Stimulated activated CD4-positive, alpha-beta T cell treated with anti-CD3 and anti-CD28 coated beads, Interleukin-2, amount 100 ng/mL, for 4 hours (primary cell): ENCODE results near the gene TUBB3.
"Not testable (repeated sequence)": the region's sequence is repeated elsewhere in the genome, so short reads cannot be mapped to it uniquely, and the experiment has no call there.

ENCODE experiments used
- DNase-seq: peaks from one replicate; pipeline ENCODE4 v3.0.0-alpha.2; 2020; ENCODE audit warnings: low read depth

The TUBB3 gene

DNA sequence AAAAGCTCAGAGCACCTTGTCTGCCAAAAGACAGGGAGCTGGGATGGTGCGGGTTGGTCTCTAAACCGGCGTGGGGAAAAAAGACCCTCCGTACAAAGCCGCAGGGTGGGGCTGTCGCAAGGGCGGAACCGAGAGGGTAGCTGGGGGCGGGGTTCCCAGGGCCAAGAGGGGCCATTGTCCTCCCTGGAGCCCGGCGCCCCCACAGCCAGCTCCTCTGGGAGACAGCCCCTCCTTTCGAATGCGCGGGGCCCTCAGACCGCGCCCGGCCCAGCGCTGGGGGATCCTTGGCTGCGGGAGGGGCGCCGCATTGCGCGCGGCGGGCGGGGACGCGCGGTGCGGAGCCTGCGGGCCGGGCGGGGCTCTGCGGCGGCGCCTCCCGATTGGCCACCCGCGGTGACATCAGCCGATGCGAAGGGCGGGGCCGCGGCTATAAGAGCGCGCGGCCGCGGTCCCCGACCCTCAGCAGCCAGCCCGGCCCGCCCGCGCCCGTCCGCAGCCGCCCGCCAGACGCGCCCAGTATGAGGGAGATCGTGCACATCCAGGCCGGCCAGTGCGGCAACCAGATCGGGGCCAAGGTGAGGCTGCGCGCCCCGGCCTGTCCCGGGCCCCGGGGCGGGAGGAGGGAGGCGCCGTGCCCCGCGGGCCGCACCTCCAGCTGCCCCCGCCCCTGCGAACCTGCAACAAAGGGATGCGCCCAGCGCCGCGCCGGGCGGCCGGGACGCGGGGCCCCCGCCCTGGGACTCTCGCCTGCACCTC lies at the start of gene TUBB3:
TSS of gene TUBB3 (plus strand) at position 459 of the 756 bp plus-strand sequence. CDS start at position 519, 60 bp downstream.
- no peak for DNase-seq

- peak; percentile 92 for DNase-seq
These were observed 49.0 kb upstream of the TUBB3 start for GRCh38 chr16:89873972-89874689.

DNA sequence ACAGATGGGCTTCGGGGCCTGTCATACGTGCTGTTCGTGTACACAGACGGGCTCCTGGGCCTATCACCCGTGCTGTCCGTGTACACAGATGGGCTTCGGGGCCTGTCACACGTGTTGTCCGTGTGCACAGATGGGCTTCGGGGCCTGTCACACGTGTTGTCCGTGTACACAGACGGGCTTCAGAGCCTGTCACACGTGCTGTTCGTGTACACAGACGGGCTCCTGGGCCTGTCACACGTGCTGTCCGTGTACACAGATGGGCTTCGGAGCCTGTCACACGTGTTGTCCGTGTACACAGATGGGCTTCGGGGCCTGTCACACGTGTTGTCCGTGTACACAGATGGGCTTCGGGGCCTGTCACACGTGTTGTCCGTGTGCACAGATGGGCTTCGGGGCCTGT lies 44.0 kb upstream of the TUBB3 start:
- DNase-seq = not testable (repeated sequence)

GRCh38 chr16:89880477-89881367 lies 42.4 kb upstream of the TUBB3 start:
- DNase-seq = no peak

- DNase-seq = no peak
These were observed 41.8 kb upstream of the TUBB3 start for GRCh38 chr16:89881368-89881730.

DNA sequence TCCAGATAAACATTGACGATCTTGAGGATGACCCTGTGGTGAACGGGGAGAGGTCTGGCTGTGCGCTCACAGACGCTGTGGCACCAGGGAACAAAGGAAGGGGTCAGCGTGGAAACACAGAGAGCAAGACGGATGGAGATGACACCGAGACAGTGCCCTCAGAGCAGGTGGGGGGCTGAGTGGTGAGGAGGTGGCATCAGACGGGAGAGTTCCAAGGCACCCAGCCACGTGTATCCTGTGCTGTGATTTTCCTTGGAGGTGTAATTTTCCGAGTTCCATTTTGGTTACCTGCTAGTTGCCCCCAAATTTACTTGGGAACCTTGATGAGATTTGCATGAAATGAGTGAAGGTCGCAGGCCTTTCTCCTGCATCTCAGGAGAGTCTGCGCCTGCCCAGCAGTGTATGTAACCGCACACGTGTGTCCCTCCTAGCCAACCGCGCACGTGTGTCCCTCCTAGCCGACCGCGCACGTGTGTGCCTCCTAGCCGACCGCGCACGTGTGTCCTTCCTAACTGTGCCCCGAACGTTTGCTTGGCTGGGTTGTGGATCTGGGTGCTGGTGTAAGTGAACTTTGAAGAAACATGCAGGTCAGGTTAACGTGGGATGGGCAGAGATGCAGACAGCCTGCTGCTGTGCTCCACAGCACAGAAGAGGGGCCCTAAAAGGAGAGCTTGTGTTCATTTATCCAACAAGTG lies 39.6 kb upstream of the TUBB3 start:
- DNase-seq = no peak

- DNase-seq = no peak
These were observed 39.1 kb upstream of the TUBB3 start for GRCh38 chr16:89884041-89884421.

DNA sequence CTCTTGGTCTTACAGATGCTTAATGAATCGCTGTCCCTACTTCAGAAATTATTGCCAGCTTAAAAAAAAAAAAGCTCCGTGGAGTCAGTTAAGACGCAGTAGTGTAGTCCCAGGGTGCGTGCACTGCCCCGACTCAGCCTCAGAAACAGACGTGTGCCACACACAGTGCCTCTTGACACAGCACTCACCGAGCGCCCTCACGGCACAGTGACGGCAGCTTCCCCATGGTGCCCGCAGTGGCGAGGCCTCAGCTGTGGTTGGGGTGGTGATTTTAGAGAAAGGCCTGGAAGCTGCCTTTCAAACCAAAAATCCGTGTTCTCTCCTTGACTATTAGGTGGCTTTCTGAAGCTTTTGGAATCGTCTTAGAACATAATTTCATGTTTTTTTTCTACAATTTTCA lies 35.9 kb upstream of the TUBB3 start:
- no peak for DNase-seq

- no peak for DNase-seq
These were observed 32.9 kb upstream of the TUBB3 start for GRCh38 chr16:89890200-89890599.

DNA sequence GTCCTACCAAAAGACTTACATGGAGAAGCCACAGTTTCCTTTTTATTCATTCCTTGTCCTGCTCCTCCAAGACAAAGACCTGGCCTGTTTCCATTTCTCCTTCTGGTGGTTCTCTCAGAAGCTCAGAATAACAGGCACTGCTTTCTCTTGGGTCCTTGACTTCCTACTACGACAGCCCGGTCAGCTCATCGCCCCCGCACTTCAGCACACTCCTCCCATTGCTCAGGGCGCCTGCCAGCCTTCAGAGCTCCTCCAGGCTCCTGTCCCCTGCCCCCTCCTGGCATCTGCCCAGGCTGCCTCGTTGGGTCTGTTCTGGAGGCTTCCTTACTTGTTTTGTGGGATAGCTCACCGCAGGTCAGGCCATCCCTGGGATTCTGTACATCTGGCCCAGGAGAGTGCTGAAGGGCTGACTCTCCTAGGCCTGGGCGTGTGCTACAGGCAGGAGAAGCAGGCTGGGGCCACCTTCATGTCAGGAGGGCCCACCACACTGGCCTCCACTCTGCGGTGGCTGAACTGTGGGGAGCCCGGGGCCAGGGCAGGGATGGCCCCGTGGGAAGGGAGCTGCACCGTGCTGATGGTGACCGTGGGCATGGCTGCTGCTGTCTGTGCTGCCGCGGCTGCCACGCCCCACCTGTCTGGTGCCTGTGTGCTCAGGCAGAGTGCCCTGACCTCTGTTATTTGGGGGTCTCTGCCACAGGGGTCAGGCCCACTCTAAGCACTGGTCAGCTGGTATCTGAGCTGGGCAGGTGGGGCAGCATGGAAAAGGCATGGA lies 32.1 kb upstream of the TUBB3 start:
- DNase-seq = no peak

DNA sequence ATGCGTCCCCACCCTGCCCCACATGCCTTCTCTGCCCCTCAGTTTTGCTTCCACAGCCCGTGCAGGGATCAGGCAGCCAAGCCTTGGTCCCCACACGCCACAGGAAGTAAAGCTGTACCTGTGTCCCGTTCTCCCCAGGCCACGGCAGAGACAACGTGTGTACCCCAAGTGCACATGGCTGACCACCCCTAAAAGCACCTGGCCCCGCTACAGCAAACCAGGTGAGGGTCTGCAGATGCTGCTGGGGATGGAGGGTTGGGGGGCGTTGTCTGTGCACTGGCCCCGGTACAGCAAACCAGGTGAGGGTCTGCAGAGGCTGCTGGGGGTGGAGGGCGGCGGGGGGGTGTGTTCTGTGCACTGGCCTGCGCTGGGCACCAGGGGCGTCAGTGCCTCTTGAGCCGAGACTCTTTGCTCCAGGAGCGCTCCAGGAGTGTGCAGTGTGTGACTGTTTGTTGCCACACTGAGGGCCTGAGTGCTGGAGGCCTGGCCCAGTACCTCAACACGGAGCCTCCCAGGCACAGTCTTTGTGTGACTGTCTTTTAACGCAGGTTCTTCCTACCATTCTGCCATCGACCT lies 31.0 kb upstream of the TUBB3 start:
- DNase-seq = no peak

- no peak for DNase-seq
These were observed 30.5 kb upstream of the TUBB3 start for GRCh38 chr16:89892635-89893034.

DNA sequence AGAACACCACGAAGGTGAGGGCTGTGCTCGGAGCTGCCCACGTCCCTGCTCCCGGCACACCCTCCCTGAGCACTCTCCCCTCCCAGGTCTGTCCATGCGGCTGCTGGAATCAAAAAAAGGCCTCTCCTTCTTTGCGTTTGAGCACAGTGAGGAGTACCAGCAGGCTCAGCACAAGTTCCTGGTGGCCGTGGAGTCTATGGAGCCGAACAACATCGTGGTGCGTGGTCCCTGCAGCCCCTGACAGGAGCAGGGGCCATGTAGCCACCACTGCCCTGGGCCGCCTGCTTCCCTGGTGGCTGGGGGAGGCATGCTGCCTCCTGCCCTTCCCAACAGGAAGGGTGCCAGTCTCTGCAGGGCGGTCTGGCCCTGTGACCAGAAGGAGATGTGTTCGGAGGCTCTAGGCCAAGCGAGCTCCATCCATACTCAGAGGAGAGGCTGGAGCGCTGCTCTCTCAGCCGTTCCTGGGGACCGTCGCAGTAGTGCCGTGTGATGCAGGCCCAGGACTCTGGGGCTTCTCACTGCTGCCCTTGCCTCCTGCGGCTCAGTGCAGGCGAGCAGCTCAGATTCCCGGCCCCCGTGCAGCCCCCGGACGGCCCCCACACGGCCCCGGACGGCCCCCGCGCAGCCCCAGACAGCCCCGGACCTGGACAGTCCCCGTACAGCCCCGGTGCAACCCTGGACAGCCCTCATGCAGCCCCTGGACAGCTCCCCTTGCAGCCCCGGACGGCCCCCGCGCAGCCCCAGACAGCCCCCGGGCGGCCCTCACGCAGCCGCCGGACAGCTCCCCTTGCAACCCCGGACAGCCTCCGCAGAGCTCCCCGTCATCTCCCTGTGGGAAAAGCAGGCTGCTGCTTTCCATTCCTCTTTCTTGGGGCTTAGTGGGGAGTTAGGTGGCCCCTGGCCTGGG lies 29.2 kb upstream of the TUBB3 start:
- no peak for DNase-seq

DNA sequence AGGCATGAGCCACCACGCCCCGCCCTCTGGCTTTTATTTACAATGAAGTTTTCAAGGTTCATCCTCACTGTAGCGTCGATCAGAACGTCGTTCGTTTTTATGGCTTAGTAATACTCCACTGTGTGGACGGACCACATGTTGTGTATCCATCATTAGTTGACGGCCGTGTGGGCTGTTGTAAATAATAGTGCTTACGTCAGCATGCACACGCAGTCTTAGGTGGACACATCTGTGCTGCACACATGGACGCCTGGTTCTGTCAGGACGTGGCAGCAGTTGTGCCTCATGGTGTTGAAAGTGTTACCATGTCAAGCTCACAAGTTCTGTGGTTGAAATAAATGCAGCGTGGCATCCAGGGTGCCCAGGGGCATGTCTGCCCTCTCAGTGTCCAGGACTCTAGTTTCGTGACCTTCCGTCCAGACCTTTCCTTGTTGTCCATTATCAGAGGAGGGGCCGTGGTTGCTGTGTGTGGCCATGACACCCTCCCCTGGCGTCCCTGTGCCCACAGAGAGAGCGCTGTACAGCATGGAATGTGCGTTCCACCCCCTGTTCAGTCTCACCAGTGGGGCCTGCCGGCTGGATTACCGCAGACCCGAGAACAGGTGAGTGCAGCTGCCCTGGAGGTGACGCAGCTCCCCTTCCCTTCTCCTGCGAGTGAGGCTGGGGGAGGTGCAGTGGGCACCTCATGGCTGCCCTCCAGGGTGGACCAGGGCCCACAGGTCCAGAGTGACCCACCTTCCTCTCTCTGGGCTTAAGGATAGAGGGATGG lies 27.5 kb upstream of the TUBB3 start:
- DNase-seq = no peak

DNA sequence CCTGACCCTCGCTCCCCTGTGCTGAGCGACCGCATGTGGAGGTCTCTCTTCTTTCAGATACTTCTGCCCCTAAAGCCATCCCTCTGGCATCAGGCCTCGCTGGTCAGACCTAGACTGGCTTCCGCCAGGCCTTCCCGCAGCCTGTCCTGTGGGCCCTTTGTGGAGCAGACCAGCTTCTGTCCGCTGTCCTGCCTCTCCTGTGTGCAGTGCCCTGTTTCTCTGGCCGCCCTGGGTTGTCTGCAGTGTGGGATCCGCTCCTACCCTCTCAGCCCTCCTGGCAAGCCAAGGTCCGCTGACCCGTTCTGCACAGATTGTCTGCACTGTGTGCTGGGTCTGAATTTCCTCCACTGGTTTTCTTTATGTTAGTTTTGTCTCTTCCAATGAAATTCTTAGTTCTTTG lies 25.9 kb upstream of the TUBB3 start:
- no peak for DNase-seq

DNA sequence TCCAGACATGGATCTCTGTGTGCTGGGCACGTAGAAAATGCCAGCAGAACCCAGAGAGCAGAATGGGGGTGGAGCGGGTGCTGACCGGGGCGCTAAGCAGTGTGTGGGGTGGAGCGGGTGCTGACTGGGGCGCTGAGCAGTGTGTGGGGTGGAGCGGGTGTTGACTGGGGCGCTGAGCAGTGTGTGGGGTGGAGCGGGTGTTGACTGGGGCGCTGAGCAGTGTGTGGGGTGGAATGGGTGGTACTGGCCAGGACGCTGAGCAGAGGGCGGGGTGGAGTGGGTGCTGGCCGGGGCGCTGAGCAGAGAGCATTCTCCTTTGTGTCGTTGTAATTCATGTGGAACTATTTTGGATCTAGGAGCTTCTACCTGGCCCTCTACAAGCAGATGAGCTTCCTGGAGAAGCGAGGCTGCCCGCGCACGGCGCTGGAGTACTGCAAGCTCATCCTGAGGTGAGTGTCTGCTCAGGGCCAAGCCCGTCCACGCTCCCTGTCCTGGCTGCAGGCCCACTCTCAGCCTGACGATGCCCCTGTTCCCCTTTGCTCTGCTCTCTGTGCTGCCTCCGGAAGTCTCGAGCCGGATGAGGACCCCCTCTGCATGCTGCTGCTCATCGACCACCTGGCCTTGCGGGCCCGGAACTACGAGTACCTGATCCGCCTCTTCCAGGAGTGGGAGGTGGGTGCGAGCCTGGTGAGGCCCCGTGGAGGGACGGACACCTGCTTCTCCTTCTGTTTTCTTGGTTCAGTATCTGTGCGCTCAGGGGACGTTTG lies 24.8 kb upstream of the TUBB3 start:
- DNase-seq = no peak

DNA sequence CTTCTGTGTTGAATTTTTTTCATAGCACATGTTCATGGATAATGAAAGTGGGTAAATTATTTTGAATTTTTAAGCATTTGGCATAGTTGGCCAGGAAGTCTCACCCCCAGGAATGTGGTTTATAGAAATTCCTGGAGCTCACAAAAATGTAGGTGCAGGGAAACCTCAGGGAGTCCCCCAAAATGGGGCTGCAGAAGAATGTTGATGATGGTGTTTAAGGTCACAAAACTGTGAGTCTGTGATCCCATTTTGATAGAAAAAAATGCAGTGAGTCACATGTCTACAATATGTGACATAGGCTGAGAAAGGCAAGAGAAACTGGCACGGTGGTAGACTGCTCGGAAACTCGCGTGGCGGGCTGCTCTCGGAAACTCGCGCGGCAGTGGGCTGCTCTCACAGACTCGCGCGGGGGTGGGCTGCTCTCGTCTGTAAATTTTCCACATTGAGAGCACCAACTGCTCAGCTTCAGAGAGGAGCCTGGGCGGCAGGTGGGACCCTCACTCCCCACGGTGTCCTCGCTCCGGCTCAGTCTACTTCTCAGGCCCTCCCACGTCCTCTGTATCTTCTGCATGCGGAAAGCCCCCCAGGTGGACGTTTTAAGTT lies 23.2 kb upstream of the TUBB3 start:
- no peak for DNase-seq

- DNase-seq = no peak
These were observed 22.3 kb upstream of the TUBB3 start for GRCh38 chr16:89900885-89901284.
